WTC11 (cell line): ENCODE results near the gene MAP3K14. TPM values are rescaled to one million over a fixed set of nuclear protein-coding genes. Genes with fewer than 3 reads are reported as not detected.

Source experiments
- ATAC-seq: fragments of 200-7000 bp; cut with Tn5 transposase; 2 replicates; pipeline ENCODE4 v1.10.0; 2021; ENCODE audit warnings: mild to moderate bottlenecking, moderate library complexity
- CTCF ChIA-PET: fragments of 300-600 bp; sonication (Branson Sonifier 250); formaldehyde crosslinking; loops from one replicate; lab custom pipeline; 2021; ENCODE audit warnings: antibody characterized with exemption; lab: Charles Lee
- POLR2A ChIA-PET: fragments of 350-600 bp; sonication (Branson Sonifier 250); formaldehyde crosslinking; loops from one replicate; lab custom pipeline; 2021; ENCODE audit warnings: antibody characterized with exemption; lab: Charles Lee
- DNase-seq: peaks from one replicate; pipeline ENCODE4 v3.0.0; 2021; ENCODE audit warnings: low spot score
- H3K27ac Mint-ChIP-seq: 2 replicates; pipeline ENCODE4 v1.8.0; 2021; ENCODE audit warnings: mixed read lengths
- H3K27me3 Mint-ChIP-seq: 2 replicates; pipeline ENCODE4 v1.8.0; 2021; ENCODE audit warnings: low read depth, mild to moderate bottlenecking, moderate library complexity, mixed read lengths
- H3K36me3 Mint-ChIP-seq: 2 replicates; pipeline ENCODE4 v1.8.0; 2021; ENCODE audit warnings: mixed read lengths
- H3K4me1 Mint-ChIP-seq: 2 replicates; pipeline ENCODE4 v1.8.0; 2022; ENCODE audit warnings: mixed read lengths
- H3K4me3 Mint-ChIP-seq: 2 replicates; pipeline ENCODE4 v1.8.0; 2021; ENCODE audit warnings: mild to moderate bottlenecking, moderate library complexity, mixed read lengths
- H3K9me3 Mint-ChIP-seq: 2 replicates; pipeline ENCODE4 v1.8.0; 2021; ENCODE audit warnings: mixed read lengths
- ATF1 ChIP-seq: sonication (generic); formaldehyde crosslinking; IDR thresholded peaks from 2 replicates; pipeline ENCODE4 v1.8.1; 2023; ENCODE audit warnings: mild to moderate bottlenecking, moderate library complexity, missing genetic modification reagents
- CREB1 ChIP-seq: sonication (generic); formaldehyde crosslinking; IDR thresholded peaks from 2 replicates; pipeline ENCODE4 v1.8.0; 2023; ENCODE audit warnings: mild to moderate bottlenecking, missing genetic modification reagents
- MYBL2 ChIP-seq: sonication (generic); formaldehyde crosslinking; IDR thresholded peaks from 2 replicates; pipeline ENCODE4 v1.8.1; 2023; ENCODE audit warnings: mild to moderate bottlenecking, moderate library complexity, missing genetic modification reagents
- SP1 ChIP-seq: sonication (generic); formaldehyde crosslinking; conservative IDR thresholded peaks from 2 replicates; pipeline ENCODE4 v1.8.1; 2022; ENCODE audit warnings: missing genetic modification reagents
- ZNF423 ChIP-seq: fragments of 250-450 bp; sonication (Bioruptor Pico); IDR thresholded peaks from 2 replicates; pipeline ENCODE4 v2.1.2; 2022; ENCODE audit warnings: mild to moderate bottlenecking, moderate library complexity
- total RNA-seq: library from RNA; stranded (reverse); gene quantifications from 3 replicates; pipeline ENCODE4 v1.2.3, GENCODE V29; 2021
- TF ChIP-seq, protein P1 (sequence below): sonication (generic); formaldehyde crosslinking; IDR thresholded peaks from 2 replicates; pipeline ENCODE4 v1.8.0; 2023; ENCODE audit warnings: missing genetic modification reagents, mild to moderate bottlenecking, borderline replicate concordance
- TF ChIP-seq, protein P2 (sequence below): sonication (generic); formaldehyde crosslinking; IDR thresholded peaks from 2 replicates; pipeline ENCODE4 v1.8.0; 2022; ENCODE audit warnings: mild to moderate bottlenecking, missing genetic modification reagents
- TF ChIP-seq, protein P3 (sequence below): sonication (generic); formaldehyde crosslinking; IDR thresholded peaks from 2 replicates; pipeline ENCODE4 v1.8.1; 2023; ENCODE audit warnings: mild to moderate bottlenecking, missing genetic modification reagents
- TF ChIP-seq, protein P4 (sequence below): sonication (generic); formaldehyde crosslinking; IDR thresholded peaks from 2 replicates; pipeline ENCODE4 v1.8.1; 2022; ENCODE audit warnings: low read depth, mild to moderate bottlenecking, moderate library complexity, missing genetic modification reagents, borderline replicate concordance
- TF ChIP-seq, protein P5 (sequence below): fragments of 250-450 bp; sonication (Bioruptor Pico); IDR thresholded peaks from 2 replicates; pipeline ENCODE4 v1.9.0; 2021; ENCODE audit warnings: mild to moderate bottlenecking
- TF ChIP-seq, protein P6 (sequence below): fragments of 250-450 bp; sonication (Bioruptor Pico); IDR thresholded peaks from 2 replicates; pipeline ENCODE4 v2.1.2; 2022; ENCODE audit warnings: mild to moderate bottlenecking, moderate library complexity

The MAP3K14 gene
- total RNA-seq, 1 experiment from 2014 or later, result 4.0 TPM

DNA sequence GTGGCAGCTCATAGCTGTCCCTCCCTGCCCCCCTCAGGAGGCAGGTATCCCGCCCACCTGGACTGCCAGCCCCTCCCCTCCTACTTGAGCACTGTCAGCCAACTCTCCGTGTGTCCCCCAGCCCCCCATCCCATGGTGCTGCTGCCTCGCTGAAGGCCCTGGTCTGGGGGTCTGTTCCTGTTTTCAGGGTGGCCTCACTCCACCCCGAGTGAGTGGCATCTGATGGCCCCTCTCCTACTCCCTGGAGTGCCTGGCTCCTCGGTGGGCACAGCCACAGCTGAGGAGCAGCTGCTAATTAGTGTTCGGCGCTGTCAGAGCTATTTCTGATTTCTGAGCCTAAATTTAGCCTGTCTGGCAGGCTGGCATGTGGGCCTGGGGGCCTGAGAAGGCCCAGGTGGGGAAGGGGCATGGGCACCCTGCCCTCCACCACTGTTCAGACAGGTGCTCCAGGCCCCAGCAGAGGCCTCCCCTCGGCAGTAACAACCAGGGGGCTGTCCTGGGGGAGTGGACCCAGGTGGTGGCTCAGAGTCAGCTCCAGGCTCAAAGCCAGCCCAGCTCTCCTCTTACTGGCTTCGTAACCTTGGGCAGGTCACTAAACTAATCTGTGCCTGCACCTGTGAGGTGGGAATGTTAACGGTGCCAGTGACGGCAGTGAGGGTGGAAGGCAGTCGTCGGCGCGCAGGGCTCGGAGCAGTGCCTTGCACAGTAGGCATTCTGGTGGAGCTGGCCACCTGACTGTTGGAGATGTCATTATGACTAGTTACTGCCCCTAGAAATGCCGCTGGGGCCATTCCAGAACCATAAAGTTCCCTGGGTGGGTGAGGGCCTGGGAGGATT, 88.7 kb downstream of the MAP3K14 start (continued):
- TF ChIP-seq, protein P1, sequence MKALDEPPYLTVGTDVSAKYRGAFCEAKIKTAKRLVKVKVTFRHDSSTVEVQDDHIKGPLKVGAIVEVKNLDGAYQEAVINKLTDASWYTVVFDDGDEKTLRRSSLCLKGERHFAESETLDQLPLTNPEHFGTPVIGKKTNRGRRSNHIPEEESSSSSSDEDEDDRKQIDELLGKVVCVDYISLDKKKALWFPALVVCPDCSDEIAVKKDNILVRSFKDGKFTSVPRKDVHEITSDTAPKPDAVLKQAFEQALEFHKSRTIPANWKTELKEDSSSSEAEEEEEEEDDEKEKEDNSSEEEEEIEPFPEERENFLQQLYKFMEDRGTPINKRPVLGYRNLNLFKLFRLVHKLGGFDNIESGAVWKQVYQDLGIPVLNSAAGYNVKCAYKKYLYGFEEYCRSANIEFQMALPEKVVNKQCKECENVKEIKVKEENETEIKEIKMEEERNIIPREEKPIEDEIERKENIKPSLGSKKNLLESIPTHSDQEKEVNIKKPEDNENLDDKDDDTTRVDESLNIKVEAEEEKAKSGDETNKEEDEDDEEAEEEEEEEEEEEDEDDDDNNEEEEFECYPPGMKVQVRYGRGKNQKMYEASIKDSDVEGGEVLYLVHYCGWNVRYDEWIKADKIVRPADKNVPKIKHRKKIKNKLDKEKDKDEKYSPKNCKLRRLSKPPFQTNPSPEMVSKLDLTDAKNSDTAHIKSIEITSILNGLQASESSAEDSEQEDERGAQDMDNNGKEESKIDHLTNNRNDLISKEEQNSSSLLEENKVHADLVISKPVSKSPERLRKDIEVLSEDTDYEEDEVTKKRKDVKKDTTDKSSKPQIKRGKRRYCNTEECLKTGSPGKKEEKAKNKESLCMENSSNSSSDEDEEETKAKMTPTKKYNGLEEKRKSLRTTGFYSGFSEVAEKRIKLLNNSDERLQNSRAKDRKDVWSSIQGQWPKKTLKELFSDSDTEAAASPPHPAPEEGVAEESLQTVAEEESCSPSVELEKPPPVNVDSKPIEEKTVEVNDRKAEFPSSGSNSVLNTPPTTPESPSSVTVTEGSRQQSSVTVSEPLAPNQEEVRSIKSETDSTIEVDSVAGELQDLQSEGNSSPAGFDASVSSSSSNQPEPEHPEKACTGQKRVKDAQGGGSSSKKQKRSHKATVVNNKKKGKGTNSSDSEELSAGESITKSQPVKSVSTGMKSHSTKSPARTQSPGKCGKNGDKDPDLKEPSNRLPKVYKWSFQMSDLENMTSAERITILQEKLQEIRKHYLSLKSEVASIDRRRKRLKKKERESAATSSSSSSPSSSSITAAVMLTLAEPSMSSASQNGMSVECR, result no peak
- no peak for TF ChIP-seq ZNF423 (CRISPR knock-in tag)
- TF ChIP-seq MYBL2 (CRISPR knock-in tag), result no peak
- TF ChIP-seq, protein P2, sequence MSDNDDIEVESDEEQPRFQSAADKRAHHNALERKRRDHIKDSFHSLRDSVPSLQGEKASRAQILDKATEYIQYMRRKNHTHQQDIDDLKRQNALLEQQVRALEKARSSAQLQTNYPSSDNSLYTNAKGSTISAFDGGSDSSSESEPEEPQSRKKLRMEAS, result no peak
- TF ChIP-seq, protein P3, sequence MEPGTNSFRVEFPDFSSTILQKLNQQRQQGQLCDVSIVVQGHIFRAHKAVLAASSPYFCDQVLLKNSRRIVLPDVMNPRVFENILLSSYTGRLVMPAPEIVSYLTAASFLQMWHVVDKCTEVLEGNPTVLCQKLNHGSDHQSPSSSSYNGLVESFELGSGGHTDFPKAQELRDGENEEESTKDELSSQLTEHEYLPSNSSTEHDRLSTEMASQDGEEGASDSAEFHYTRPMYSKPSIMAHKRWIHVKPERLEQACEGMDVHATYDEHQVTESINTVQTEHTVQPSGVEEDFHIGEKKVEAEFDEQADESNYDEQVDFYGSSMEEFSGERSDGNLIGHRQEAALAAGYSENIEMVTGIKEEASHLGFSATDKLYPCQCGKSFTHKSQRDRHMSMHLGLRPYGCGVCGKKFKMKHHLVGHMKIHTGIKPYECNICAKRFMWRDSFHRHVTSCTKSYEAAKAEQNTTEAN (CRISPR knock-in tag), result no peak
- TF ChIP-seq, protein P4, sequence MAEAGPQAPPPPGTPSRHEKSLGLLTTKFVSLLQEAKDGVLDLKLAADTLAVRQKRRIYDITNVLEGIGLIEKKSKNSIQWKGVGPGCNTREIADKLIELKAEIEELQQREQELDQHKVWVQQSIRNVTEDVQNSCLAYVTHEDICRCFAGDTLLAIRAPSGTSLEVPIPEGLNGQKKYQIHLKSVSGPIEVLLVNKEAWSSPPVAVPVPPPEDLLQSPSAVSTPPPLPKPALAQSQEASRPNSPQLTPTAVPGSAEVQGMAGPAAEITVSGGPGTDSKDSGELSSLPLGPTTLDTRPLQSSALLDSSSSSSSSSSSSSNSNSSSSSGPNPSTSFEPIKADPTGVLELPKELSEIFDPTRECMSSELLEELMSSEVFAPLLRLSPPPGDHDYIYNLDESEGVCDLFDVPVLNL (CRISPR knock-in tag), result no peak
- no peak for TF ChIP-seq SP1 (CRISPR knock-in tag)
- no peak for TF ChIP-seq ATF1 (CRISPR knock-in tag)

DNA sequence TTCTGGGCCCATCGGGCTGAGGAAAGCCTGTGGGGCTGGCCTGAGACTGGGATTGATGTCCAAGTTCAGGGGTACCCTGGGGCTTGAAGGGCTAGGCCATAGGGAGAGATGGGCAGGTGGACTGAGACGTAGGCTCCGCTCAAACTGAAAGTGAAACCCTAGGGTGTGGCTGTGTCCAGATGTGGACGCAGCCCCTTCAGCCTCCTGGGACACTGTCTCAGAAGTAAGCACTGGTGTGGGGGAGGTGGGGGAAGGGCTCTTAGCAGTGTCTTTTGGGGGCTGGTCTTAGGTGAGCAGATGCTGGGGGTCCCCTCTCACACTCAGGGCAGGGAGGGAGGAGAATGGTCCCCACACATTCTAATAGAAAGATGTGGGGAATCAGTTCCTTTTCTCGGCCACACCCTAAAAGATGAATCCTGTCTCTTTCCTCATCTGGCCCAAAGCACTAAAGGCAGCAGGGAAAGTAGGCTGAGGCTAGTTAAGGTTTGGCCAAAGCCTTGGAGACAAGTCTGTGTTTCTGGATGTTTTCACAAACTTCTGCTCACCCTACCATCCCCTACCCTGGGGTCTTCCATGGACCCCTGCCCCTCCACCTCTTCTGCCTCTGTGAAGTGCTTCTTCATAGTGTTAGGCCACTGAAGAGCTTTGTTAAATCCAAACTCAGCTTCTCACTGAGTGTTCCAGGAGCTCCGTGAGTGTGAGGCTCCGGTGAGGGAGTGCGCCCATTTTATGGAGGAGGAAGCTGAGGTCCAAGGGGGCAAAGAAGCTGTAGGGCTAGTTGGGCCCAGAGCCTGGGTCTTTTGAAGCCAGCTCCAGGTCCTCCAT, 89.5 kb downstream of the MAP3K14 start:
- Mint-ChIP-seq H3K27me3 (peaks cover 38% of the 10 kb centered on the region), H3K4me1 (peaks cover 24% of the 10 kb centered on the region)

More for the DNA sequence above, 89.5 kb downstream of the MAP3K14 start:
- Mint-ChIP-seq H3K36me3 (no peaks in the 10 kb centered on the region), H3K4me3 (no peak overlapping the region), H3K9me3 (no peaks in the 10 kb centered on the region), H3K27ac (no peak overlapping the region)
- no peak for DNase-seq
- ChIA-PET CTCF (interaction anchor here (1.9 to 9.8 kb wide), 6 partner anchors 9 to 92 kb away, joined by 6 to 179 read pairs (median 68); partner anchors contain the start of gene ACBD4), POLR2A (no interaction called here)
- no peak for ATAC-seq
- TF ChIP-seq, protein P5, sequence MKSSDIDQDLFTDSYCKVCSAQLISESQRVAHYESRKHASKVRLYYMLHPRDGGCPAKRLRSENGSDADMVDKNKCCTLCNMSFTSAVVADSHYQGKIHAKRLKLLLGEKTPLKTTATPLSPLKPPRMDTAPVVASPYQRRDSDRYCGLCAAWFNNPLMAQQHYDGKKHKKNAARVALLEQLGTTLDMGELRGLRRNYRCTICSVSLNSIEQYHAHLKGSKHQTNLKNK (CRISPR knock-in tag), result no peak
- TF ChIP-seq SP1 (CRISPR knock-in tag), result no peak
- TF ChIP-seq CREB1, result no peak
- TF ChIP-seq, protein P2, result no peak
- TF ChIP-seq, protein P6, sequence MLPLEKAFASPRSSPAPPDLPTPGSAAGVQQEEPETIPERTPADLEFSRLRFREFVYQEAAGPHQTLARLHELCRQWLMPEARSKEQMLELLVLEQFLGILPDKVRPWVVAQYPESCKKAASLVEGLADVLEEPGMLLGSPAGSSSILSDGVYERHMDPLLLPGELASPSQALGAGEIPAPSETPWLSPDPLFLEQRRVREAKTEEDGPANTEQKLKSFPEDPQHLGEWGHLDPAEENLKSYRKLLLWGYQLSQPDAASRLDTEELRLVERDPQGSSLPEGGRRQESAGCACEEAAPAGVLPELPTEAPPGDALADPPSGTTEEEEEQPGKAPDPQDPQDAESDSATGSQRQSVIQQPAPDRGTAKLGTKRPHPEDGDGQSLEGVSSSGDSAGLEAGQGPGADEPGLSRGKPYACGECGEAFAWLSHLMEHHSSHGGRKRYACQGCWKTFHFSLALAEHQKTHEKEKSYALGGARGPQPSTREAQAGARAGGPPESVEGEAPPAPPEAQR (CRISPR knock-in tag), result no peak
